ENCODE measurements around the gene VEGFC.

VEGFC gene

DNA sequence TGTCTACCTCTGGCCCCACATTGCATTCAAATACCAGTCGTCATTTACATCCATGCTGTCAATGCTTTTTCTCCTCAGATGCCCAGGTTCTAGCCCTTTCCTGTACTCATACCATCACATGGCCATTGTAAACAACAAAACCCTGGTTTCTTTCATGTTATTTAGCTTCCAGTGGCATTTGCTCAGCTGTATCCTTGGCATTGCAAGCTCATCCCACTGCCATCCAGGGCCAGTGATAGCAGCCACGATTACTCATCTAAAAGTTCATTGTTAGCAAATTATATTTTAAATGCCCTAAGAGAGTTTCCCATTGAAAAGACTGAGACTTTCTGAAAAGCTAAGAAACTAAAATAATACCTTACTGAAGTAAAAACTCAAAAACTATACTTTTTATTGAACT lies 34.0 kb downstream of the VEGFC start:
- DNase-seq = no peak

DNA sequence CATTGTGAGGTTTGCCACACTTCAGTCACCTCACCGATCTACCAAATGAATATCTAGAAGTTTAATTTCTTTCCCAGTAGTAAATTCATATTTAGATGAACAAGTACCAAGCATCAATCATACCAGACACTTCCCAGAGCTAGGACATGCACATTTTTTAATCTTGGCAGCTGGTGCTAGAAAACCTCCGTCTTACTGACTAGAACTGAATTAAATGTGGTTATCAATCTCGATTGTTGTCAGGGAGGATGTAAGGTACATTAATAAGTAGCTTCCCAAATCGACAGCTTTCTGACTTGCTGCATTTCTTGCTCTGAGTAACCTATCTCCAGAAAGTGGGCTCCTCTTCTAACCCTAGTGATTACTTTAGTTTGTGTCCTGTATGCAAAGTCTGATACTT lies 34.4 kb downstream of the VEGFC start:
- DNase-seq = no peak

DNA sequence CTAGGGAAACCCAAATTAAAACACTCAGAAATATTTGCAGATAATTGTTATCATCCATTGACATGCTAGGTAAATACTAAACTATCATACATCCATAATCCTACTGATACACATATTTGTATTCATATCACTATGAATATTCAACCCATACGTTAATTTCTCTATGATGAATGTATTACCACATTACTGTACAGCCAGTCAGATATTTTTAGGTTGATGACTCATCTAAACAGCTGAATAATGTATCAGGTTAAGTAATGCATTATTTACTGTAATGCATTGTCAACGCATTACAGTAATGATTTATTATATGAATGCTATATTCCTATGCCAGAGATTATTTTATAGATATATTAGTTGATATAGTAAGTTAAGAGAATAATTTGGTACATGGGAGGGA lies 37.1 kb downstream of the VEGFC start:
- no peak for DNase-seq

DNA sequence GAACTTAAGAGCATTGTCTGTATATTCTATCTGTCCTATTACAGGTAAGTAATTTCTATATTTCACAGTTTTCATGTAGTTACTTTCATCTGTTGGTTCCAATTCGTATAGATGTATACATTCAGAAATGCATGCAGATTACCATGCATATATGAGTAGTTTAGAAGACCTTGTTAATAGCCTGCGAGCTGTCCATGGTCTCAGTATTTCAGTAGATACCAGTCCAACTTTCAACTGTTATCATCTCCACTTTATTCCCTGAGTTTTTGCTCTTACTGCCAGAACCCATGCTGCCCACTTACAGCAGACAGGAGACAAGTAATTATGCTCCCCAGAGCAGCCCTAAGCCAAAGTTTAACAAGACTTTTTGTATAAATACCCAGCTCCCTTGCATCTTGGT lies 37.7 kb downstream of the VEGFC start:
- DNase-seq = no peak

DNA sequence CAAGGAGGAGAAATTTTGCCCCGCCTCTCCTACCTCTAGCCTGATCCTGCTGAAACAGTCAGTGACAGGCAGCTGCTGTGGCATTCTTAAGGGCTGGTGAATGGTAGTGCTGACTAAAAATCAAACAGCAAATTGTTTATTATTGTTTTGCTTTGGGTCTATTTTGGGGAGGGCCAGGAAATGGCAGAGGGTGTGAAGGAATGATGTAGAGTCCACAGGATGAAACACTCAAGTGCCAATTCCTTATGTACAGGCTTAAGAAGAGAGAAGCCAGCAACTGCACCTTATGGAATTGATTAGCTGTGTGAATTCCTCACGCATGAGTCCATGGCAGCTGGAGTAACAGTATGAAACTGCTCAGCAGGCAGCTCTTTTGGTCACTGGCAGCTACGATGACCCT lies 39.7 kb downstream of the VEGFC start:
- no peak for DNase-seq

DNA sequence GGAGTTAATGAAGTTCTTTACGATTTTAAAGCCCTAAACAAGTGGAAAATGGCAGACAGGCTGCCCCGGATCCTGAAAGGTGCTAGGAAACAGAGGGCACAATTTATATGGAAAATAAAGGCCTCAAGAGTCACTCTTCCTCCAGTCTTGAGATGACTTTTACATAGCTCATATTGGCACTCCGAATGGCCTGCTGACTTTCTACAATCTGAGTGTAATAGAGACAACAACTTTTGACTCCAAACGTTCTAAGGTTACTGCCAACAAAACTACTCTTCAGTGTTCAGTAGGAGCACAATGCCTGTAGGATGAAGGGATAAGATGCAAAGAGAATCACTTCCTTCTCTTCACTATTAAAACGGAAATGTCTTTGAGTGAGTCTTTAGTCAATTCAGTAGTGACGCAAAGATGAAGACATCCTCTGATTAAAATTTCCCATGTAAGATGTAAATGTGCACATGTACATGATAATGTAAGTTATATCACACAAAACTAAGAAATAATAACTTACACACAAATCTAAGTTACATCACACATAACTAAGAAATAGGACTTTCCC lies 40.5 kb downstream of the VEGFC start:
- no peak for DNase-seq

DNA sequence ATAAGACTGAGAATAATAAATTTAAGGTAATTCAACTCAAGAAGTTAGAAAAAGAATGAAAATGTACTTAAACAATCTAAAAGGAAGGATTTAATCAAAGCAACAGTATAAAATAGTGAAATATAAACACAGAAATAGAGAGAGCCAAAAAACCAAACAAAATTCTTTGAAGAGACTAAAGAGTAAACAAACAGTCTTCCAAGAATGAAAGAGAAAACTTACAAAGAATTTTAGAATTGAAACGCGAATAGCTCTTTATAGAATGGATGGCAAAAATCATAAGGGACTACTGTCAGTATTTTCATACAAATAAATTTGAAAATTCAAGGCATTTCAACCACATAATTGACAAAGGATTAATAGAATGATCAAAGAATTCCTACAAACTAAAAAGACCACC lies 41.7 kb downstream of the VEGFC start:
- no peak for DNase-seq

DNA sequence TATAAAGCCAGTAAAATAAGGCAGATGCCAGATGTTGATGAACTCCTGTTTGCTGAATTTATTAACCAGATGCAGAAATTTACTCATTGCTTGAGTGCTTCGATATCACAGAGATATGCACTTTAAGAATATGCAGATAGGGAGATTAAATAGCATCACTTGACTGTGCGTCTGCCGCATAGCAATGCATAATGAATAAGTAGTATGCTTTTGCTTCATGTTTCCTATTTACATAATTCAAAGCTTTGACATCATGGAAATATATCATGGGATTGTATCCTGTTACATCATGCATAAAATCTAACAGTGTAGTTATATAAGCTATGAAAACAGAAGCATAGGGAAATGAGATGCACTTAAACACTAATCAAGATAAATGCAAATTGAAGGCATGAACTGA lies 45.9 kb downstream of the VEGFC start:
- no peak for DNase-seq

DNA sequence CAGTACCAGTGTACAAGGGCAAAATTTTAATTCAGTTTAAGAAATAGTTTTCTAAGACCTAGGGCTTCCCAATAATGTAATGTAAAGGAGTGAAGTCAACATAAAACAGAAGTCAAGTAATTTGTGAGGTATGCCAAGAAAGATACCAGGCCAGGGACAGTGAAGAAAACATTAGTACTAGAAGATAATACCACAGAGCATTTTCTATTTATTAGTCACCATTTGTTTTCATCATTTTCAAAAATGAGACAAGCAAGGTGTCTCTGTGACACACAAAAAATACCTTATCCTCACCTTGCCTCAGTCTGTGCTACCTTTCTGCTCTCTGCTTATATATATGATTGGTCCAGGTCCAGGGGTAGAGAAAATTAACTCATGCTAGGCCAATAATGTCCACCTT lies 46.8 kb downstream of the VEGFC start:
- no peak for DNase-seq

DNA sequence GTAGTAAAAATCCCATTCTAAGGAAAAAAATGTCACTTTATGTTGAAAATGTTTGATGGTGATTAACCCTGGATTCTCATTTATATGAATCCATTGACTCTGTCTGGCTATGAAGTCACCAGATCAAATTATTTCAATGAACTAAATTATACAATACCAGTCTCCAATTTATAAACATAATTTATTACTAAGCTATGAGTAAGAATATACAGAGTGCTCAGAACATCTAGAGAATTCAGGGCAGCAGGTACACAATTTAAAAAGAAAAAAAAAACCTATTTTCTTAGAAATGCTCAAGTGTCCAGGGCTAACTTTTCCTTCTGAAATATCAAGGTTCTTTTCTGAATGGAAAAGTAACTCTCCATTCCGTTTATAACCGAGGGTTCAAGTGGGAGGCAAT lies 48.6 kb downstream of the VEGFC start:
- no peak for DNase-seq

DNA sequence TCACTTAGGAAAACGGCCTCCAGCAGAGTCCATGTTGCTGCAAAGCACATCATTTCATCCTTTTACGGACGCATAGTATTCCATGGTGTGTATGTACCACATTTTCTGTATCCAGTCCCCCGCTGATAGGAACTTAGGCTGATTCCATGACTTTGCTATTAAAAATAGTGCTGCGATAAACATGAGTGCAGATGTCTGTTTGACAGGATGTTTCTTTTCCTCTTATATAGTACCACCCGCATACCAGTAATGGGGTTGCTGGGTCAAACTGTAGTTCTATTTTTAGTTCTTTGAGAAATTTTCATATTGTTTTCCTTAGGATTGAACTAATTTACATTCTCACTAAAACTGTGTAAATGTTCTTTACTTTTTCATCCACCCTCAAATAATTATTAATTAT lies 50.5 kb downstream of the VEGFC start:
- no peak for DNase-seq

DNA sequence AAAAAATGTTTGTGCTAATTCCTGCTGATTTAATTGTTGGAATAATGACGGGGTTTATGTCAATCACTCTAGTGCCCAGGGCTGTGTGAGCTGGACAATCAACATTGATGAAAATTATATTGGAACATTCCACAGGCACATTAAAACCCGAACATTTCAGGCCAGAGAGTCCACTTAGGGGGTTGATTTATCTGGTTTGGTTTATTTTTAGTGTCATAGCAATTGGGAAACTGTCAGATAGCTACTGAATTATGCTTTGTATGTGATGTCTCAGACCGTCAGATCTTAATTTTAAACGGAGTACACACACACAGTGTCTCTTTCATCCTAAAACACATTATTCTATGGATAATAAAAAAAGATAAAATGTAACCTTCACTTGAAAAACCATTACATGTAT lies 51.5 kb downstream of the VEGFC start:
- no peak for DNase-seq

DNA sequence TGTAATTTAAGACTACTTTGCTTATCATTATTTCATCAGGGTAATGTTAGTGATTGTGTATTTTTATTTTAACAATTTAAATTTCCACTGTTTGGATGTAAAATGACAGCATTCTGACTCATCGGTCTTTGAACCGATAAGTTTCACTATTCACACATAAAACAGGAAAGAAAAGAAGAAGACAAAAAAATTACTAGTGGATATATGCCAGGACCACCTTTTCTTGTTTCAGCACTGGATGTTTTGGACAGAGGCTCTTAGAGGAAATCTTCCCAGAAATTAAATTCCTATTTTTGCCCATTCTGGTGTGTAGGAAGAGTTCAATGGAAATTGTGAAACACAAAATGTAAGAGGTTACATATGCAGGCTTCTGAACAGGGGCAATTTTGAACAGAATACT lies 57.4 kb downstream of the VEGFC start:
- DNase-seq = no peak

DNA sequence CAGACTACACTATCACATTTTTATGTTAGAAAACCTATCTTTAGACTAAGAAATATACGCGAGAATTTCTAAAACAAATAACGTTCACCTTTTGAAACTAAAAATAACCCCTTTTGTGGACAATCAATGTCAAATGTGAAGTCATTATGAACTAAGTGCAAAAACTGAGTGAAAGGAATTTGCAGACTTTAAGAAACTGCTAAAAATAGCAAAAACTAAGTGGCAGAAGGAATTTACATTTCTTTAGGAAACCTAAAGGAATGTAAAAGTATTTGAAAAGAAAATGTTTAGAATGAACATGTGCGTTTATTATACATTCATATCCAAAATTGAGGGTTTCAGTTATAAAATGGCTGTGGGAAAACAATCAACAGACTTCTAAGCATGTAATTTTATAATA lies 58.3 kb downstream of the VEGFC start:
- DNase-seq = no peak

DNA sequence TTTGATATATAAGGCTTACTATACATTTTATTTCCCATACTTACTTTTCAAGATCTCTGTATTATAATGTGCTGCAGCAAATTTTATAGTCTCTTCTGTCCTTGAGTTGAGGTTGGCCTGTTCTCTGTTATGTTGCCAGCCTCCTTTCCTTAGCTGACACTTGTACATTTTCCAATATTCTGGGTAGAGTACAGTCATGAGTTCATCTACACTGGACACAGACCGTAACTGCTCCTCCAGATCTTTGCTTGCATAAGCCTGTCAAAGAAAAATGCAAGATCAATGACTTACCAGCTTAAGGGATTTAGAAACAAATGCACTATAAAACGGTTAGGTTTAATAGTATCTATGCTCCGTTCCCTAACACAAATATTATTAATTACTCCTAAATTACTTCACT lies 63.2 kb downstream of the VEGFC start:
- DNase-seq = no peak

DNA sequence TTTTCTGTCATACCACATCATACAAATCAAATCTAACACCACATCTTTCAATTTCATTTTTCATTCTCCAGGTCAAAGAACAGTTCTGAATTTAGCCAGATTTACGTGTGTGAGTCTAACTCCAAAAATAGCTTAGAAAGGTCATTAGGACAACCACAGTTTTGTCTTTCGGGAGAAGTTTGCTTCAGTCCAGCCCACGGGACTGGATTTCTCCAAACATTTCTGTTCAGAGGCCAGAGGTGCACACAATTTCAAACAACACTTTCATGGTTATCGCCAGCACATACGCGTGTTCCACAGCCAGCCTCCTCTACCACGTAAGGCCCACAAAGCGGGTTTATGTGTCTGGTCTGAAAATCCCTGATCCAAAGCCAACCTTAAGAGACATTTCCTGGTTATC lies 65.9 kb downstream of the VEGFC start:
- DNase-seq = no peak

DNA sequence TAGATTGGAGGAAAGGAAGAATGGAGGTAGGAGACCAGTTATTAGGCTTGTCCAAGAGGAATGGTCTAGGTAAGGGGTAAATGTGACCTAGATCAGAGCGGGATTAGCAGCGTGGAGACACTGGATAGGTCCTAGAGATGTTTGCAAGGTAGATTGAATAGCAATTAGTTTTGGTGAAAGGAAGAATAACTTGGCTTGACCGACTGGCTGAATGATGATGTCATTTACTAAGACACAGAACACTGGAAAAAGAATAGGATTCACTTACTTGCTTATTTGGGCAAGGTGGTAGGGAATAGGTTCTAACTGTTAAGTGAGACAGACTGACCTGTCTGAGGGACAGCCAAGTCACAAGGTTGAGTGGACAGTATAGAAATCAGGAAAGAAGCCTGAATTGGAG lies 71.3 kb downstream of the VEGFC start:
- no peak for DNase-seq

DNA sequence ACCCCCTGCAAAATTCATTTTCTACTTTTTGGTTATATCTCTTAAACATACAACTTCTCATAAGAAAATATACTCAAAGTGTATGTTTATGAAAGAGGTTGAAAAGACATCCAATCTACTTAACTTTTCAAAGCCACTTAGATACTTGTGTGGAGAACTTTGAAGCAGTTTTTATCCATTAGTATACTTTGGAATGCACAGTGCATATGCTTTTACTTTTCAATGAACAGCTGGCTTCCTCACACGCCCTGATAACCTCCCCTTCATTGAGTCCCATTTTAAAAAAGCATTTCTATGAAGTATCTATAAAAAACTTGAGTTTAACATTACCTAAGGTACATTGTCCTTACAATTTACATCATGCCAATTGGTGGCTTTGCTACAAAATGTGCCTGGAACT lies 73.8 kb downstream of the VEGFC start:
- DNase-seq = no peak

DNA sequence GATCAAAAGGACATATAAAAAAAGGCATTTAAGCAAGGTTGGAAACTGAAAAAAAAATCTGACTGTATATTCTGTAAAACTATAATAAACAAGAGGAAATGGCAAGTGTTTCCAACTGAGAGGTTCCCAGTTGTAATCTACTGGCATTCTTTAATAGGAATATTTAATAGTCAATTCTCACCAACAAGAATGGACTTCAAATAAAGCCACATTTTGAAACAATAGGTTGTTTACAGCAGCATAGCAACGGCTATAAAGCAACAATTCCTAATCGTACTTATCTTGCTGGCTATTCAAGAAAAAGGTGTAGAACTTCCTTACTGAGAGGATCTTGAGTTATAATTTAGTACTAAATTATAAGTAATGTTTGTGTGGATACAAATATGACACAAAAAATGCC lies 75.5 kb downstream of the VEGFC start:
- no peak for DNase-seq

DNA sequence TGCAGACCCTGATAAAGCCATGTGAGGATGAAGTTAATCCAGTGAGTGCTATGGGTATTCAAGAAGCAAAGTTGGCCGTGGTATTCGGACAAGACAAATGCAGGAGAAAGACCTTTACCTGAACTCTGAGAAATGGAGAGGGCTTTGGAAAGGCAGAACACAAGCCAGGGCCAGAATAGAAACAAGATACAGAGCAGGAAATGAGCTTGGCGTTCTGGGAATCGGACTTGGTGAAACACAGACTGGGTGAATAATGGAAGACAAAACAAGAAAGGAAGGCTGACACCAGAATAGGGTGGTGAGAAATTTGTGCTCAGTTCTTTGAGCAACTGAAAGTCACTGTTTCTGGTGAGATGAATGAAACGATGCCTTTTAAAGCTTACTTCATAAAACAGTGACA lies 83.3 kb downstream of the VEGFC start:
- no peak for DNase-seq

DNA sequence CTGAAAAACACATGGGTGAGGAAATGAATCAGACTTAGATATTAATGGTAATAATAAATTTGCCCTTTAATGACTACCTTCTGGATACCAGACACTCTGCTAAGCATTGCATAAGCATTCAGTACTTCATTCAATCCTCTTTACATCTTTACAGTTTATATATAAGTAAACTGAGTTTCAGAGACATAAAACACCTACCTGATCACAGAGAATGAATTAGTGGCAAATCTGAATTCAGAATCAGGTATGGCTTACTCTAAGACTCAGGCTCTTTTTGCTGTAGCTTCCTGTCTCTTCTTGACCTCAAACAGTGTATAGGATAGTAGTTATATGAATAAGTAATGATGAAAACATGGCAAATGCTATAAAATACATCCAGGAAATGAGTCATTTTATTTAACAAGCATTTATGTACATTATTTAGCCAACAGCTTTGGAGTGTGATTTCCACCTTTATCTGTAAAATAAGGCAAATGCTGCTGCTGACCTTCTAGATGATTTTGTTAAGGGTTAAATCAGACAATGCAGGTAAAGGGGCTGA lies 83.9 kb downstream of the VEGFC start:
- no peak for DNase-seq

DNA sequence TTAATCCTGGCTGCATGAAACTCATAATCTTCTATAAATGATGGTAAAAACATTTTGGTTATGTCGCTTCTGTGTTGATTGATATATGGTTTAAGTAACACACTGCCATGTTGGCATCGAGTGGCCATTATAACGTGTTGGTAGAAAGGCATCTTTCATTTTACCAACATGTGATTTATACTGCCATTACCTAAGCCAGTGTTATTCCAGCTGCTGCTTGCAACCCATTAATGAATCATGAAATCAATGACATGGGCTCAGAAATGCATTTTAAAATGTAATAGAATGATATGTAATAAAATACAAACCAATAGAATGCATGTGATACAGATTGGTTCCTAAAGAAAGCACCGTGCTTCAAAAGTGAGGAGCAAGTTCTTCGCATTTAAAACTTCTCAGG lies 102.0 kb downstream of the VEGFC start:
- DNase-seq = no peak

DNA sequence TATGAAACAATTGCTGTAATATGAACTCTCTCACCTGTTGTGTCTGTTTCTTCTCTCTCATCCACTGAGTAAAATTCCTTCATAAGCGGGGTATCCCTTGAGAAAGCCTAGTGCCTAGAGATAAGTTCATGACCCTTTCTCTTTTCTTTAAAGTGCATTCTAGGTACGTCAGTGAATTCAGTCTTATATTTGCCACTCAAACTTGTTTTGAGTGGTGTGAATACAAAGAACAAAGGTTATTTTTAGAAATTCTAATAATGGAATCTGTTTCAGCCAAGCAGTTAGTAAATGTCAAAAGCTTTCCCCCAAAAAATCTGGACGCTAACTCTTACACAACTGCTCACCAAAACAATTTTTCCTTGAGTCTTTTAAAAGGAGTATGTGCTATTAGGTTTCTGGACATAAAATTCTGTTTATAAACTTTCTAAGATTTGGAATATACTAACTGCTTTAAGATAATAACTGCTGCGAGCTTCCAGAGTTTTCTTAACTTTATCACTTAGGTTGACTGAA lies 112.0 kb downstream of the VEGFC start:
- no peak for DNase-seq

DNA sequence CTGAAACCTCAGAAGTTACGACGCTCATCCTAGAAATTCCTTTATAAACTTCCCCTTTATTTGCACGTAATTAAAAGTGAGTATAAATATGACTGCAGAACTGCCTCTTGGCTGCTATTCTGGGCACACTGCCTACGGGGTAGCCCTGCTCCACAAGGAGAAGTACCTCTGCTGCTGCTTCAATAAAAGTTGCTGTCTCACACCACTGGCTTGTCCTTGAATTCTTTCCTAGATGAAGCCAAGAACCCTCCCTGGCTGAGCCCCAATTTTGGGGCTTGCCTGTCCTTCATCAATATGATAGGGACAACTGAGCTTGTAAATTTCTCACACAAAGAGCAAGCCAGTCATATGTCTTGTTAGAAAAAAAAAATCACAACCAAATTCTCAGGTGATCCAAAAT lies 115.8 kb downstream of the VEGFC start:
- no peak for DNase-seq

DNA sequence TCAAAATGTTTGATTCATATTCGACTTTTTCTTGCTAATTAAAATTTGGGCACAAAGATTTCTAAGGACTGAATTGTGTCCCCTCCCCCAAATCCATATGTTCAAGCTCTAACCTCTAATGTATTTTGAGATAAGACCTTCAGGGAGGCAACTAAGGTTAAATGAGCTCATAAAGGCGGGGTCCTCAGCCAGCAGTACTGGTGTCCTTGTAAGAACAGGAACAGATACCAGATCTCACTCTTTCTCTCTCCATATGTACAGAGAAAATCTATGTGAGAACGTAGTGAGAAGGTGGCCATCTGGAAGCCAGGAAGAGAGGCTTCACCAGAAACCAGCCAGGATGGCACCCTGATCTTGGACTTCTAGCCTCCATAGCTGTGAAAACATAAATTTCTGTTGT lies 116.9 kb downstream of the VEGFC start:
- no peak for DNase-seq

DNA sequence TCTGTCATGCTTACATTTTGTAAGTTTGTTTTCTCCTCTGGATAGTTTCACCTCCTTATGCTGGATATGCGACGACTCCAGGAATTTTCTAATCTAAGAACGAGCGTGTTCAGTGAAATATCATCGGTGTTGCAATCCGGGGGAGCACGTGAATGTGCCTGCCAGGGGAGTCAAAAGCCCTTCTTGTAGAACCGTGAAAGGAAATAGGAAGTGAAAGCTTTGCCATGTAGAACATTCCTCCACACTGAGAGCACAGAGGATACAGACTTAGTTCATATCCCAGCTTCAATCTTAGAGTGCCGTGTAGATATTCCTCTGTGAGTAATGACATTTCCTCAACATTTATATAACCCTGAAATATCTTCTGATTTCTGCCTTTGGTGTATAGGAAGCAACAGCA lies 121.2 kb downstream of the VEGFC start:
- DNase-seq = no peak

All from activated CD4-positive, alpha-beta T cell treated with anti-CD3 and anti-CD28 coated beads, Interleukin-2, Interleukin-6, amounts not matched to agents 100 ng/mL and 50 ng/mL, durations not matched to agents 16 hours and 8 hours (primary cell).